SIG-M5 treated with dmso at 0.1 percent for 504 hours (cell line): ENCODE results near the gene DDO.

Experiments used
- DNase-seq: peaks from one replicate; lab custom pipeline; 2025; ENCODE audit not compliant: unreplicated experiment; lab: John Stamatoyannopoulos, UW

DDO gene

DNA sequence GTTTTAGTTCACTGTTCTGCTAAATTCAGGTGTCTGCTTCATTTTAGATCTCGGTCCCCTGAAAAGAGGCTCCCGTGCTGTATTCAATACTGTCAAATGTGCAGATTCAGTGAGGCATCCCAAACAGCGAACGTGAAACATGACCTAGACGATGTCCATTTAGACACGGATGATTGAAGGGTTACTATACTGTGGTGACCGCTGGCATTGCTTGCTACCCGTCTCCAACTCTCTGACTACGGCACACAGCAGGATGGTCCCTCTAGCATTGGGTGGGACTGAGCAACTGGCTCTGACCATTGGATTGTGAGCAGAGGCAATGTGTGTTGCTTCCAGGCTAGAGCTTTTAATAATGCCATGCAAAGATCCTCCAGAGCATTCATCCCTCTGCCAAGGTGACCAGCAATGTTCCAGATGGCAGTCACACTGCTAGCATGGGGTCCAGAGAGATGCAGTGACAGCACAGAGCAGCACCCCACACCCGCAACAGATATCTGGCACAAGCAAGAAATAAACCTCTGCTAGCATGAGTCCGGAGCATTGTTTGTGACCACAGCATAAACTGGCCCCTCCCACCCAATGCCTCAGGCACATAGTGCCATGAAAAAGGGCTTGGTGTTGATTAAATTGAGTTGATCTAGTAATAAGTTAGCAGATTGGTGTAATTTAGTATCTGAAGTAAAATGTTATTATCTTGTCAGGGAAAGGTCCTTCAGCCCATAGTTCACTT lies 66.2 kb downstream of the DDO start:
- no peak for DNase-seq

DNA sequence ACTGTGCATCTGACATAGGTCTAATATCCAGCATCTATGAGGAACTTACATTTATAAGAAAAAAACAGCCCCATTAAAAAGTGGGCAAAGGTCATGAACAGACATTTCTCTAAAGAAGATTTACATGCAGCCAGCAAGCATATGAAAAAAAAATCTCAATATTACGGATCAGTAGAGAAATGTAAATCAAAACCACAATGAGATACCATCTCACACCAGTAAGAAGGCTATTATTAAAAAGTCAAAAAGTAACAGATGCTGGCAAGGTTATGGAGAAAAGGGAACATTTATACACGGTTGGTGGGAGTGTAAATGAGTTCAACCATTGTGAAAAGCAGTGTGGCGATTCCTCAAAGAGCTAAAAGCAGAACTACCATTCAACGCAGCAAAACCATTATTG lies 70.3 kb downstream of the DDO start:
- DNase-seq: no peak

DNA sequence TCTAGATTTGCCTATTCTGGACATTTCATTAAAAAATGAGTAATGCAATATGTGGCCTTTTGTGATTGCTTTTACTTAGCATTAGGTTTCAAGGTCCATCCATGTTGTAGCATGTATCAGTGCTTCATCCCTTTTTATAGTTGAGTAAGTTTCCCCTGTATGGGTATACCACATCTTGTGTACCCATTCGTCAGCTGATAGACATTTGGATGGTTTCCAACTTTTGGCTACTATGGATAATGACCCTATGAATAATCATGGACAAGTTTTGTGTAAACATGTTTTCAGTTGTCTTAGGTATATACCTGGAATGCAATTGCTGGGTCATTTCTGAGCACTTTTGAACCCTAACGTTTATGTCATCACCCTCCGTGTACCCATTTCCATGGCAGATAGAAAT lies 72.6 kb downstream of the DDO start:
- DNase-seq: no peak
